Esophagus (tissue), 2 donors: Measurements from ENCODE around the gene FBXO36. TPM values are rescaled to one million over a fixed set of nuclear protein-coding genes. Genes with fewer than 3 reads are reported as not detected.
"Not testable (repeated sequence)": the region's sequence is repeated elsewhere in the genome, so short reads cannot be mapped to it uniquely, and the experiment has no call there.

Experiments used
- H3K27ac ChIP-seq, 2 donors: one replicate each; pipeline ENCODE4 v1.5.1; 2013; ENCODE audit warnings: low read depth in 2 of 2, mild to moderate bottlenecking in 2 of 2, inconsistent platforms in 1 of 2, low read length in 1 of 2, moderate library complexity in 1 of 2
- H3K27me3 ChIP-seq, 2 donors: one replicate each; pipeline ENCODE4 v1.6.1; 2013; ENCODE audit warnings: low read length in 2 of 2, control low read depth in 1 of 2, mild to moderate bottlenecking in 1 of 2; ENCODE audit not compliant: insufficient read depth in 2 of 2, control insufficient read depth in 1 of 2
- H3K36me3 ChIP-seq, 2 donors: one replicate each; pipeline ENCODE4 v1.6.1; 2013; ENCODE audit warnings: low read length in 1 of 2; ENCODE audit not compliant: control insufficient read depth in 2 of 2, insufficient read depth in 2 of 2
- H3K4me1 ChIP-seq, 2 donors: one replicate each; pipeline ENCODE4 v1.6.1; 2013; ENCODE audit warnings: low read length in 1 of 2; ENCODE audit not compliant: control insufficient read depth in 2 of 2, insufficient read depth in 2 of 2
- H3K4me3 ChIP-seq, 2 donors: one replicate each; pipeline ENCODE4 v1.5.1; 2013; ENCODE audit warnings: low read length in 2 of 2, mild to moderate bottlenecking in 2 of 2, low read depth in 1 of 2, moderate library complexity in 1 of 2
- H3K9me3 ChIP-seq, 2 donors: one replicate each; pipeline ENCODE4 v1.6.1; 2013; ENCODE audit warnings: mild to moderate bottlenecking in 2 of 2, low read depth in 1 of 2, low read length in 1 of 2, moderate library complexity in 1 of 2; ENCODE audit not compliant: control insufficient read depth in 2 of 2, insufficient read depth in 1 of 2
- WGBS, 2 donors: extraction: QIAGEN DNeasy Blood & Tissue Kit; methylation state at CpG; one replicate each; pipeline ENCODE4 v1.1.7; 2013; 5-methylcytosine and 5-hydroxymethylcytosine counted together
- polyA plus RNA-seq, 2 donors: library from polyadenylated mRNA; stranded (reverse); fragments of 200-250 nt; gene quantifications; one replicate each; pipeline ENCODE4 v1.2.3, GENCODE V29; 2013
- donor health status: healthy with polysubstance abuse.
- donor health status: Bipolar disorder and iron deficiency.

The FBXO36 gene
- polyA plus RNA-seq, 2 donors, result 0.57 to 1.3 TPM

- Histone ChIP-seq H3K4me3 (no peak overlapping the region), H3K4me1 (no peaks in the 10 kb centered on the region), H3K36me3 (no peaks in the 10 kb centered on the region), H3K9me3 (no peaks in the 10 kb centered on the region), H3K27ac (no peak overlapping the region), H3K27me3 (no peaks in the 10 kb centered on the region)
- WGBS, 2 donors, result 94 to 96% methylated on average over 6 of the region's 6 CpGs
These were observed 30.0 kb downstream of the FBXO36 start for GRCh38 chr2:229952256-229952835.

- Histone ChIP-seq H3K4me3 (no peak overlapping the region), H3K4me1 (no peaks in the 10 kb centered on the region), H3K27ac (no peak overlapping the region), H3K36me3 (no peaks in the 10 kb centered on the region), H3K27me3 (no peaks in the 10 kb centered on the region), H3K9me3 (no peaks in the 10 kb centered on the region)
- 76 to 93% methylated on average over 1 of the region's 1 CpG for WGBS, 2 donors
These were observed 33.4 kb downstream of the FBXO36 start for GRCh38 chr2:229955663-229956062.

GRCh38 chr2:229956491-229956890 is 34.2 kb downstream of the FBXO36 start:
- H3K27me3 ChIP-seq, result no peaks in the 10 kb centered on the region
- no peaks in the 10 kb centered on the region for H3K4me1 ChIP-seq
- no peaks in the 10 kb centered on the region for H3K9me3 ChIP-seq
- H3K36me3 ChIP-seq, result no peaks in the 10 kb centered on the region
- H3K27ac ChIP-seq, result no peak overlapping the region
- 81 to 88% methylated on average over 3 of the region's 3 CpGs for WGBS, 2 donors
- H3K4me3 ChIP-seq, result no peak overlapping the region

GRCh38 chr2:229963596-229963995 is 41.3 kb downstream of the FBXO36 start:
- 95 to 97% methylated on average over 9 of the region's 9 CpGs for WGBS, 2 donors
- H3K9me3 ChIP-seq, H3K36me3 ChIP-seq, H3K27ac ChIP-seq, H3K4me3 ChIP-seq, H3K27me3 ChIP-seq, H3K4me1 ChIP-seq: not testable (repeated sequence)

- 84 to 86% methylated on average over 3 of the region's 3 CpGs for WGBS, 2 donors
- Histone ChIP-seq H3K27ac (no peak overlapping the region), H3K4me3 (no peak overlapping the region), H3K36me3 (no peaks in the 10 kb centered on the region), H3K27me3 (no peaks in the 10 kb centered on the region), H3K4me1 (no peaks in the 10 kb centered on the region), H3K9me3 (no peaks in the 10 kb centered on the region)
These were observed 47.6 kb downstream of the FBXO36 start for GRCh38 chr2:229969921-229970320.

- no peaks in the 10 kb centered on the region for H3K9me3 ChIP-seq
- H3K36me3 ChIP-seq, result no peaks in the 10 kb centered on the region
- 90 to 92% methylated on average over 3 of the region's 3 CpGs for WGBS, 2 donors
- H3K27me3 ChIP-seq, result no peaks in the 10 kb centered on the region
- no peak overlapping the region for H3K27ac ChIP-seq
- no peaks in the 10 kb centered on the region for H3K4me1 ChIP-seq
- no peak overlapping the region for H3K4me3 ChIP-seq
These were observed 48.1 kb downstream of the FBXO36 start for GRCh38 chr2:229970406-229970805.

GRCh38 chr2:229971298-229971790 is 49.0 kb downstream of the FBXO36 start:
- Histone ChIP-seq H3K27me3 (no peaks in the 10 kb centered on the region), H3K36me3 (no peaks in the 10 kb centered on the region), H3K4me1 (no peaks in the 10 kb centered on the region), H3K27ac (no peak overlapping the region), H3K9me3 (no peaks in the 10 kb centered on the region), H3K4me3 (no peak overlapping the region)
- WGBS, 2 donors, result 90 to 93% methylated on average over 3 of the region's 3 CpGs

- no peaks in the 10 kb centered on the region for H3K4me1 ChIP-seq
- no peaks in the 10 kb centered on the region for H3K9me3 ChIP-seq
- no peaks in the 10 kb centered on the region for H3K36me3 ChIP-seq
- no peak overlapping the region for H3K4me3 ChIP-seq
- no peaks in the 10 kb centered on the region for H3K27me3 ChIP-seq
- 49 to 50% methylated on average over 6 of the region's 6 CpGs for WGBS, 2 donors
- H3K27ac ChIP-seq, result no peak overlapping the region
These were observed 52.0 kb downstream of the FBXO36 start for GRCh38 chr2:229974266-229974665.

GRCh38 chr2:229980431-229981184 is 58.3 kb downstream of the FBXO36 start:
- Histone ChIP-seq H3K4me1 (peaks cover 0 to 3% of the 10 kb centered on the region in 2 donors), H3K27ac (peak overlapping the region; percentile 6 to 61), H3K36me3 (no peaks in the 10 kb centered on the region), H3K4me3 (no peak overlapping the region), H3K27me3 (no peaks in the 10 kb centered on the region), H3K9me3 (no peaks in the 10 kb centered on the region)
- WGBS, 2 donors, result 13 to 21% methylated on average over 7 of the region's 7 CpGs

- Histone ChIP-seq H3K27ac (no peak overlapping the region), H3K4me1 (no peaks in the 10 kb centered on the region), H3K27me3 (no peaks in the 10 kb centered on the region), H3K4me3 (no peak overlapping the region), H3K36me3 (no peaks in the 10 kb centered on the region), H3K9me3 (no peaks in the 10 kb centered on the region)
- WGBS, 2 donors, result 88 to 90% methylated on average over 6 of the region's 6 CpGs
These were observed 70.9 kb downstream of the FBXO36 start for GRCh38 chr2:229993236-229993635.
